DOHH2 (cell line): Measurements from ENCODE around the gene SPRED3.

Source experiments
- CTCF ChIP-seq: fragments of 200-600 bp; sonication (generic); IDR thresholded peaks from one replicate; pipeline ENCODE4 v1.5.1; 2014; ENCODE audit warnings: antibody characterized with exemption, mild to moderate bottlenecking, low read depth, low read length; ENCODE audit not compliant: poor library complexity, severe bottlenecking
- EZH2phosphoT487 ChIP-seq: fragments of 200-600 bp; sonication (generic); IDR thresholded peaks from 2 replicates; pipeline ENCODE4 v1.6.1; 2017; ENCODE audit warnings: borderline replicate concordance, mild to moderate bottlenecking, antibody characterized with exemption, low read length, moderate library complexity, mixed read lengths

- no peak for TF ChIP-seq CTCF
- TF ChIP-seq EZH2phosphoT487, result no peak
These were observed 35.9 kb upstream of the SPRED3 start for GRCh38 chr19:38352611-38353010.
